ENCODE data around the gene PCDHB1. TPM values are rescaled to one million over a fixed set of nuclear protein-coding genes. Genes with fewer than 3 reads are reported as not detected.
A peak's percentile ranks its signal among the peaks of the same experiment; 100 is the strongest.

PCDHB1 gene
- total RNA-seq, 1 experiment from 2014 or later, result 0.06 TPM

- Histone ChIP-seq H3K27me3 (replicated peaks; ENCODE audit: insufficient read depth, low read depth, low read length, poor library complexity) (no peaks in the 10 kb centered on the region), H3K4me1 (ENCODE audit: insufficient read depth, low read length, poor library complexity, severe bottlenecking) (peaks cover 54% of the 10 kb centered on the region), H3K4me3 (ENCODE audit: low read depth, low read length, poor library complexity, severe bottlenecking) (peak overlapping the region; percentile 14), H3K9me3 (ENCODE audit: low read depth, low read length, poor library complexity, severe bottlenecking) (no peaks in the 10 kb centered on the region), H3K36me3 (ENCODE audit: insufficient read depth, low read length, poor library complexity, severe bottlenecking) (no peaks in the 10 kb centered on the region), H3K27ac (ENCODE audit: low read depth, low read length, poor library complexity, severe bottlenecking) (peak overlapping the region; percentile 91)
- TSS peak; percentile 45 for BruUV-seq (replicated peaks)
- no peak for TF ChIP-seq CTCF (conservative IDR thresholded peaks at IDR 0.05; ENCODE audit: low read depth, low read length)
- TF ChIP-seq EZH2 (IDR thresholded peaks at IDR 0.05; ENCODE audit: borderline replicate concordance, low read depth, low read length, poor library complexity, severe bottlenecking), result no peak
- peak; percentile 97 for DNase-seq (ENCODE audit: low spot score)
- intact Hi-C loops (cut with micrococcal nuclease; ENCODE audit: unreplicated experiment), result loop anchor here (5.0 kb wide), 1 partner anchor 37 kb away; the partner anchor contains the start of gene PCDHAC2
- CTCF ChIA-PET, result interaction anchor here (0.6 to 1.3 kb wide), 4 partner anchors 36 to 492 kb away, joined by 3 to 8 read pairs (median 4); partner anchors contain the start of gene PCDHAC1
- POLR2A ChIA-PET (ENCODE audit: low non-redundant PET), result interaction anchor here (0.9 to 1.0 kb wide), 2 partner anchors 36 to 77 kb away, joined by 3 to 4 read pairs; partner anchors contain the start of gene PCDHAC1
Observed at GRCh38 chr5:141003791-141004611, 47.2 kb upstream of the PCDHB1 start.

GRCh38 chr5:141007791-141008190, 43.4 kb upstream of the PCDHB1 start:
- H3K27ac ChIP-seq (ENCODE audit: low read depth, low read length, poor library complexity, severe bottlenecking), result no peak overlapping the region
- ChIA-PET CTCF (no interaction called here), POLR2A (ENCODE audit: low non-redundant PET) (no interaction called here)
- peaks cover 17% of the 10 kb centered on the region for H3K36me3 ChIP-seq (ENCODE audit: insufficient read depth, low read length, poor library complexity, severe bottlenecking)
- H3K4me1 ChIP-seq (ENCODE audit: insufficient read depth, low read length, poor library complexity, severe bottlenecking), result peaks cover 28% of the 10 kb centered on the region
- DNase-seq (ENCODE audit: low spot score), result no peak
- TF ChIP-seq EZH2 (IDR thresholded peaks at IDR 0.05; ENCODE audit: borderline replicate concordance, low read depth, low read length, poor library complexity, severe bottlenecking) (no peak), CTCF (conservative IDR thresholded peaks at IDR 0.05; ENCODE audit: low read depth, low read length) (no peak)
- H3K9me3 ChIP-seq (ENCODE audit: low read depth, low read length, poor library complexity, severe bottlenecking), result no peaks in the 10 kb centered on the region
- no peak overlapping the region for H3K4me3 ChIP-seq (ENCODE audit: low read depth, low read length, poor library complexity, severe bottlenecking)
- intact Hi-C loops (cut with micrococcal nuclease; ENCODE audit: unreplicated experiment), result no loop called here
- BruUV-seq (replicated peaks), result no TSS peak
- H3K27me3 ChIP-seq (replicated peaks; ENCODE audit: insufficient read depth, low read depth, low read length, poor library complexity), result no peaks in the 10 kb centered on the region

- ChIA-PET CTCF (no interaction called here), POLR2A (ENCODE audit: low non-redundant PET) (no interaction called here)
- Histone ChIP-seq H3K27me3 (replicated peaks; ENCODE audit: insufficient read depth, low read depth, low read length, poor library complexity) (no peaks in the 10 kb centered on the region), H3K9me3 (ENCODE audit: low read depth, low read length, poor library complexity, severe bottlenecking) (no peaks in the 10 kb centered on the region), H3K4me3 (ENCODE audit: low read depth, low read length, poor library complexity, severe bottlenecking) (no peak overlapping the region), H3K27ac (ENCODE audit: low read depth, low read length, poor library complexity, severe bottlenecking) (no peak overlapping the region), H3K36me3 (ENCODE audit: insufficient read depth, low read length, poor library complexity, severe bottlenecking) (peaks cover 17% of the 10 kb centered on the region), H3K4me1 (ENCODE audit: insufficient read depth, low read length, poor library complexity, severe bottlenecking) (peaks cover 5% of the 10 kb centered on the region)
- intact Hi-C loops (cut with micrococcal nuclease; ENCODE audit: unreplicated experiment), result no loop called here
- BruUV-seq (replicated peaks), result no TSS peak
- TF ChIP-seq CTCF (conservative IDR thresholded peaks at IDR 0.05; ENCODE audit: low read depth, low read length) (no peak), EZH2 (IDR thresholded peaks at IDR 0.05; ENCODE audit: borderline replicate concordance, low read depth, low read length, poor library complexity, severe bottlenecking) (no peak)
- DNase-seq (ENCODE audit: low spot score), result no peak
Observed at GRCh38 chr5:141010047-141010793, 41.0 kb upstream of the PCDHB1 start.

All from A673 (cell line).